AG04449 (cell line): ENCODE measurements around the gene SLC26A11.

Experiments
- CTCF ChIA-PET: fragments of 350-600 bp; formaldehyde crosslinking; extraction: SDS; loops from one replicate; lab custom pipeline; 2021; ENCODE audit warnings: antibody characterized with exemption; lab: Yijun Ruan, JAX
- POLR2A ChIA-PET: fragments of 400-600, 350-600 bp; formaldehyde crosslinking; extraction: SDS; loops from one replicate; lab custom pipeline; 2020; ENCODE audit warnings: antibody characterized with exemption, inconsistent platforms; lab: Yijun Ruan, JAX
- DNase-seq: peaks from one replicate; pipeline ENCODE4 v3.0.0-alpha.2; 2010; ENCODE audit warnings: low read depth, low spot score
- H3K4me3 ChIP-seq: 2 replicates; pipeline ENCODE4 v1.5.1; 2011; ENCODE audit warnings: low read depth, mild to moderate bottlenecking, control low read depth, low read length
- TF ChIP-seq, protein P1 (sequence below): IDR thresholded peaks from one replicate; pipeline ENCODE4 v1.5.1; 2011; ENCODE audit warnings: mild to moderate bottlenecking, moderate library complexity, low read length, control low read depth, inconsistent platforms; ENCODE audit not compliant: insufficient read depth; ENCODE audit errors: missing control alignments

SLC26A11 gene

GRCh38 chr17:80284631-80285030, 64.4 kb downstream of the SLC26A11 start:
- DNase-seq, result no peak
- CTCF ChIA-PET, result interaction anchor here (1.4 kb wide), 1 partner anchor 11 kb away, joined by 3 read pairs; no protein-coding TSS in a partner anchor
- TF ChIP-seq, protein P1, sequence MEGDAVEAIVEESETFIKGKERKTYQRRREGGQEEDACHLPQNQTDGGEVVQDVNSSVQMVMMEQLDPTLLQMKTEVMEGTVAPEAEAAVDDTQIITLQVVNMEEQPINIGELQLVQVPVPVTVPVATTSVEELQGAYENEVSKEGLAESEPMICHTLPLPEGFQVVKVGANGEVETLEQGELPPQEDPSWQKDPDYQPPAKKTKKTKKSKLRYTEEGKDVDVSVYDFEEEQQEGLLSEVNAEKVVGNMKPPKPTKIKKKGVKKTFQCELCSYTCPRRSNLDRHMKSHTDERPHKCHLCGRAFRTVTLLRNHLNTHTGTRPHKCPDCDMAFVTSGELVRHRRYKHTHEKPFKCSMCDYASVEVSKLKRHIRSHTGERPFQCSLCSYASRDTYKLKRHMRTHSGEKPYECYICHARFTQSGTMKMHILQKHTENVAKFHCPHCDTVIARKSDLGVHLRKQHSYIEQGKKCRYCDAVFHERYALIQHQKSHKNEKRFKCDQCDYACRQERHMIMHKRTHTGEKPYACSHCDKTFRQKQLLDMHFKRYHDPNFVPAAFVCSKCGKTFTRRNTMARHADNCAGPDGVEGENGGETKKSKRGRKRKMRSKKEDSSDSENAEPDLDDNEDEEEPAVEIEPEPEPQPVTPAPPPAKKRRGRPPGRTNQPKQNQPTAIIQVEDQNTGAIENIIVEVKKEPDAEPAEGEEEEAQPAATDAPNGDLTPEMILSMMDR, result no peak
- H3K4me3 ChIP-seq, result no peak overlapping the region
- POLR2A ChIA-PET, result interaction anchor here (0.8 kb wide), 1 partner anchor 11 kb away, joined by 3 read pairs; no protein-coding TSS in a partner anchor

GRCh38 chr17:80285237-80285920, 65.2 kb downstream of the SLC26A11 start:
- H3K4me3 ChIP-seq, result no peak overlapping the region
- TF ChIP-seq, protein P1, result no peak
- no peak for DNase-seq
- ChIA-PET CTCF (no interaction called here), POLR2A (interaction anchor here (0.8 kb wide), 1 partner anchor 12 kb away, joined by 3 read pairs; no protein-coding TSS in a partner anchor)

- ChIA-PET CTCF (no interaction called here), POLR2A (no interaction called here)
- H3K4me3 ChIP-seq, result no peak overlapping the region
- TF ChIP-seq, protein P1, result no peak
- no peak for DNase-seq
Observed at GRCh38 chr17:80286638-80286960, 66.4 kb downstream of the SLC26A11 start.

GRCh38 chr17:80287038-80287437, 66.8 kb downstream of the SLC26A11 start:
- TF ChIP-seq, protein P1, result no peak
- POLR2A ChIA-PET, result no interaction called here
- DNase-seq, result no peak
- CTCF ChIA-PET, result interaction anchor here (1.7 kb wide), 1 partner anchor 204 kb away, joined by 5 read pairs; no protein-coding TSS in a partner anchor
- H3K4me3 ChIP-seq, result no peak overlapping the region

DNA sequence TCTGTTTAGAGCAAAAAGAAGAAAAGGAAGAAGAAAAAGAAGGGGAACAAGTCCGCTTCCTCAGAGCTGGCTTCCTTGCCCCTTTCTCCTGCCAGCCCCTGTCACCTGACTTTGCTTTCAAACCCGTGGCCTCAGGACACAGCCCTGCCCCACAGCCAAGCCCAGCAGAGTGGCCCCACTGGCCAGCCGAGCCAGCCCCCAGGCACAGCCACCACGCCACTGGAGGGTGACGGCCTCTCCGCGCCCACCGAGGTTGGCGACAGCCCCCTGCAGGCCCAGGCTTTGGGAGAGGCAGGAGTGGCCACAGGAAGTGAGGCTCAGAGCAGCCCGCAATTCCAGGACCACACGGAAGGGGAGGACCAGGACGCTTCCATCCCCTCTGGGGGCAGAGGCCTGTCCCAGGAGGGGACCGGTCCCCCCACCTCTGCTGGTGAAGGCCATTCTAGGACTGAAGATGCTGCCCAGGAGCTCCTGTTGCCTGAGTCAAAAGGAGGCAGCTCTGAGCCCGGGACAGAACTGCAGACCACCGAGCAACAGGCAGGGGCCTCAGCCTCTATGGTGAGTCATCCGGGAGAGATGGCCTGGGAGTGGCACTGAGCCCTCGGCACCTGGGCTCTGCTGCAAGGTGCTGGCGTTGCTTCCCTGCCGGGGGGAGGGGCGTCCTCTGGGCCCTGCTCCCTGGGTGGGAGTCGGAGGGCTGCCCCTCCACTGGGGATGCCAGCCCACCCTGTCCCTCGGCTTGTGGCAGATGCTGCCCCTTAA, 67.8 kb downstream of the SLC26A11 start:
- ChIA-PET CTCF (interaction anchor here (1.7 kb wide), 1 partner anchor 205 kb away, joined by 5 read pairs; no protein-coding TSS in a partner anchor), POLR2A (no interaction called here)
- no peak overlapping the region for H3K4me3 ChIP-seq
- no peak for DNase-seq
- TF ChIP-seq, protein P1, result no peak

DNA sequence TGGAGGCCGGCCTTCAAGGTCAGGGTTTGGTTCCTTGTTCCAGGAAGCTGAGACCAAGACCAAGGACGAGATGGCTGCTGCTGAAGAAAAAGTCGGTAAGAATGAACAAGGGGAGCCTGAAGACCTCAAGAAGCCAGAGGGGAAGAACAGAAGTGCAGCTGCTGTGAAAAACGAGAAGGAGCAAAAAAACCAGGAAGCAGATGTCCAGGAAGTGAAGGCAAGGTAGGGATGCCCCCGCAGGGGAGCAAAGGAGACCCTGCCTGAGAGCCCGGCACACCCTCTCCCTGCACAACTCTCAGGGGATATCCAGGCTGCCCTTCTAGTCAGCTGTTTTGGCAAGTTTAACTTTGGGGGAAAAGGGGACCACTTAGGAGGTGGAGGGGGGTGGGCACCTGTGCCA, 69.4 kb downstream of the SLC26A11 start:
- TF ChIP-seq, protein P1, result no peak
- ChIA-PET CTCF (no interaction called here), POLR2A (no interaction called here)
- no peak for DNase-seq
- H3K4me3 ChIP-seq, result no peak overlapping the region
